SK-N-SH (cell line): Measurements from ENCODE around the gene CX3CR1. TPM values are rescaled to one million over a fixed set of nuclear protein-coding genes. Genes with fewer than 3 reads are reported as not detected.

Source experiments
- CTCF ChIA-PET: fragments of 300-600, 350-600 bp; formaldehyde crosslinking; extraction: SDS; loops from one replicate; lab custom pipeline; 2021; lab: Yijun Ruan, JAX
- POLR2A ChIA-PET: fragments of 350-600 bp; sonication (Branson Sonifier 250); formaldehyde crosslinking; extraction: SDS; loops from one replicate; lab custom pipeline; 2020; ENCODE audit warnings: antibody characterized with exemption, inconsistent platforms; lab: Yijun Ruan, JAX
- DNase-seq: peaks from one replicate; pipeline ENCODE4 v3.0.0; 2012
- H2AFZ ChIP-seq: fragments of 200-600 bp; sonication (generic); 2 replicates; pipeline ENCODE4 v1.8.1; 2016; ENCODE audit warnings: antibody characterized with exemption, mild to moderate bottlenecking, low read depth
- H3F3A ChIP-seq: fragments of 200-600 bp; sonication (generic); replicated peaks from 2 replicates; pipeline ENCODE3; 2016; ENCODE audit warnings: antibody characterized with exemption, mild to moderate bottlenecking; ENCODE audit not compliant: insufficient read depth
- H3K27ac ChIP-seq, 2 experiments: fragments of 200-500 bp in 1 of 2; fragments of 200-600 bp in 1 of 2; sonication (Bioruptor generic) in 1 of 2; sonication (generic), shearing (Covaris generic) in 1 of 2; 2 replicates each; pipeline versions ENCODE4 v1.5.1 to v1.6.1; 2014 to 2016; ENCODE audit warnings: low read depth in 2 of 2, inconsistent platforms in 1 of 2, low read length in 1 of 2, mild to moderate bottlenecking in 1 of 2, mixed read lengths in 1 of 2
- H3K27me3 ChIP-seq: fragments of 200-600 bp; sonication (generic), shearing (Covaris generic); 2 replicates; pipeline ENCODE4 v1.6.1; 2016; ENCODE audit warnings: mixed run types; ENCODE audit not compliant: insufficient read depth
- H3K36me3 ChIP-seq, 2 experiments: fragments of 200-500 bp in 1 of 2; fragments of 200-600 bp in 1 of 2; sonication (Bioruptor generic) in 1 of 2; sonication (generic) in 1 of 2; replicated peaks in 1 of 2; 2 replicates each; pipeline versions ENCODE3 to v1.5.1; 2014 to 2016; ENCODE audit warnings: low read length in 1 of 2, mild to moderate bottlenecking in 1 of 2; ENCODE audit not compliant: insufficient read depth in 2 of 2, control insufficient read depth in 1 of 2
- H3K4me1 ChIP-seq, 2 experiments: fragments of 200-500 bp in 1 of 2; fragments of 200-600 bp in 1 of 2; sonication (Bioruptor generic) in 1 of 2; sonication (generic), shearing (Covaris generic) in 1 of 2; 2 replicates each; pipeline versions ENCODE4 v1.5.1 to v1.6.1; 2014 to 2016; ENCODE audit warnings: low read depth in 1 of 2, low read length in 1 of 2, mixed run types in 1 of 2; ENCODE audit not compliant: insufficient read depth in 2 of 2, control insufficient read depth in 1 of 2
- H3K4me2 ChIP-seq: fragments of 200-600 bp; sonication (generic), shearing (Covaris generic); 2 replicates; pipeline ENCODE4 v1.6.1; 2017; ENCODE audit warnings: mixed run types
- H3K4me3 ChIP-seq, 2 experiments: fragments of 200-500 bp in 1 of 2; fragments of 200-600 bp in 1 of 2; sonication (Bioruptor generic) in 1 of 2; sonication (generic), shearing (Covaris generic) in 1 of 2; 2 replicates each; pipeline versions ENCODE4 v1.5.1 to v1.8.1; 2014 to 2016; ENCODE audit warnings: low read depth in 2 of 2, inconsistent platforms in 1 of 2, low read length in 1 of 2, mild to moderate bottlenecking in 1 of 2, mixed read lengths in 1 of 2, moderate library complexity in 1 of 2
- H3K79me2 ChIP-seq: fragments of 200-600 bp; sonication (generic); 2 replicates; pipeline ENCODE4 v1.8.1; 2017; ENCODE audit warnings: mild to moderate bottlenecking; ENCODE audit not compliant: insufficient read depth
- H3K9ac ChIP-seq: fragments of 200-600 bp; sonication (generic); 2 replicates; pipeline ENCODE4 v1.6.1; 2017; ENCODE audit warnings: mixed run types
- H3K9me2 ChIP-seq: fragments of 200-600 bp; sonication (generic); 2 replicates; pipeline ENCODE4 v1.6.1; 2017; ENCODE audit warnings: mixed run types
- H3K9me3 ChIP-seq: fragments of 200-600 bp; sonication (generic); 2 replicates; pipeline ENCODE4 v1.6.1; 2017; ENCODE audit warnings: mixed run types, mild to moderate bottlenecking, moderate library complexity
- H4K20me1 ChIP-seq: fragments of 200-600 bp; sonication (generic); 2 replicates; pipeline ENCODE4 v1.6.1; 2017; ENCODE audit warnings: mild to moderate bottlenecking, mixed run types; ENCODE audit not compliant: insufficient read depth
- CTCF ChIP-seq: fragments of 200-600 bp; sonication (generic); IDR thresholded peaks from 2 replicates; pipeline ENCODE4 v1.6.1; 2017; ENCODE audit warnings: antibody characterized with exemption, mild to moderate bottlenecking, moderate library complexity
- ELF1 ChIP-seq: IDR thresholded peaks from 2 replicates; pipeline ENCODE4 v1.4.0; 2012
- EP300 ChIP-seq, 2 experiments: IDR thresholded peaks; 2 replicates each; pipeline versions ENCODE4 v1.4.0 to v1.6.1; 2012; ENCODE audit warnings: borderline replicate concordance in 1 of 2, low read depth in 1 of 2, low read length in 1 of 2
- FOSL2 ChIP-seq: IDR thresholded peaks from 2 replicates; pipeline ENCODE4 v1.4.0; 2012; ENCODE audit warnings: low read depth, mild to moderate bottlenecking, moderate library complexity, borderline replicate concordance
- FOXJ3 ChIP-seq: sonication (generic); formaldehyde crosslinking; IDR thresholded peaks from 2 replicates; pipeline ENCODE4 v1.5.1; 2020; ENCODE audit warnings: mild to moderate bottlenecking, missing genetic modification reagents
- FOXM1 ChIP-seq: IDR thresholded peaks from 2 replicates; pipeline ENCODE4 v1.4.0; 2012; ENCODE audit warnings: low read depth, mild to moderate bottlenecking
- GABPA ChIP-seq: IDR thresholded peaks from 2 replicates; pipeline ENCODE4 v1.4.0; 2012; ENCODE audit warnings: low read depth, mild to moderate bottlenecking
- GATA2 ChIP-seq: sonication (generic); formaldehyde crosslinking; IDR thresholded peaks from 2 replicates; pipeline ENCODE4 v1.5.0; 2020; ENCODE audit warnings: mild to moderate bottlenecking, missing genetic modification reagents
- IRF3 ChIP-seq: fragments of 150-350 bp; IDR thresholded peaks from 2 replicates; pipeline ENCODE4 v1.6.1; 2016; ENCODE audit warnings: mild to moderate bottlenecking, low read depth, low read length
- MAX ChIP-seq: IDR thresholded peaks from 2 replicates; pipeline ENCODE4 v1.4.0; 2012; ENCODE audit warnings: low read depth
- MEF2A ChIP-seq: IDR thresholded peaks from 2 replicates; pipeline ENCODE4 v1.4.0; 2012; ENCODE audit warnings: low read depth, borderline replicate concordance
- NRF1 ChIP-seq: IDR thresholded peaks from 2 replicates; pipeline ENCODE4 v1.6.1; 2012; ENCODE audit warnings: low read depth, mild to moderate bottlenecking, low read length
- POLR2AphosphoS5 ChIP-seq: IDR thresholded peaks from 2 replicates; pipeline ENCODE4 v1.6.1; 2012; ENCODE audit warnings: low read depth, low read length
- SMC3 ChIP-seq: IDR thresholded peaks from 2 replicates; pipeline ENCODE4 v1.6.1; 2012; ENCODE audit warnings: low read depth, low read length, improper control_type of control experiment
- TAF1 ChIP-seq: IDR thresholded peaks from 2 replicates; pipeline ENCODE4 v1.6.1; 2012; ENCODE audit warnings: low read depth, mild to moderate bottlenecking, low read length, moderate library complexity, borderline replicate concordance
- TCF12 ChIP-seq: IDR thresholded peaks from 2 replicates; pipeline ENCODE4 v1.4.0; 2012
- WGBS: methylation state at CpG from one replicate; pipeline ENCODE4 v1.1.6; 2017; ENCODE audit warnings: low lambda C conversion rate; 5-methylcytosine and 5-hydroxymethylcytosine counted together
- polyA plus RNA-seq, 3 experiments: library from polyadenylated mRNA; depleted of rRNA; stranded (reverse); fragments of >200 nt; gene quantifications; 2 replicates each; pipeline ENCODE4 v1.2.3, GENCODE V29; 2012

CX3CR1 gene
- polyA plus RNA-seq, 1 of the 3 experiments (the other 2 are of a cell fraction): not detected

- no peak for TF ChIP-seq MAX
- TF ChIP-seq TCF12: no peak
- no peak for TF ChIP-seq IRF3
These were observed 35.6 kb upstream of the CX3CR1 start (continued) for GRCh38 chr3:39315420-39315819.

GRCh38 chr3:39313289-39313688 is 33.5 kb upstream of the CX3CR1 start:
- H4K20me1 ChIP-seq: no peaks in the 10 kb centered on the region
- no peaks in the 10 kb centered on the region for H3K79me2 ChIP-seq
- H3K9ac ChIP-seq: no peak overlapping the region
- no peak overlapping the region for H3K4me2 ChIP-seq
- H2AFZ ChIP-seq: no peak overlapping the region
- no peaks in the 10 kb centered on the region for H3K9me3 ChIP-seq
- ChIA-PET CTCF (interaction anchor here (0.6 kb wide), 1 partner anchor 33 kb away, joined by 3 read pairs; no protein-coding TSS in a partner anchor), POLR2A (no interaction called here)
- H3K27me3 ChIP-seq: no peaks in the 10 kb centered on the region
- no peak overlapping the region for H3K4me3 ChIP-seq
- H3K36me3 ChIP-seq: no peaks in the 10 kb centered on the region
- H3K4me1 ChIP-seq: no peaks in the 10 kb centered on the region
- no peak overlapping the region for H3K27ac ChIP-seq
- no peaks in the 10 kb centered on the region for H3K9me2 ChIP-seq
- DNase-seq: no peak
- no peaks in the 10 kb centered on the region for H3F3A ChIP-seq
- TF ChIP-seq SMC3 (no peak), MEF2A (no peak), GABPA (no peak), TCF12 (no peak), CTCF (no peak), FOXJ3 (CRISPR knock-in tag) (no peak), MAX (no peak), POLR2AphosphoS5 (no peak), FOXM1 (no peak), TAF1 (no peak), EP300 (IDR thresholded peaks at IDR 0.05; ENCODE audit: borderline replicate concordance in 1 of 2, low read depth in 1 of 2, low read length in 1 of 2) (no peak)

- Histone ChIP-seq H4K20me1 (no peaks in the 10 kb centered on the region), H3K4me3 (no peak overlapping the region), H3K27me3 (no peaks in the 10 kb centered on the region), H3F3A (no peaks in the 10 kb centered on the region), H3K4me2 (no peak overlapping the region), H3K9me2 (no peaks in the 10 kb centered on the region), H3K9ac (no peak overlapping the region), H2AFZ (no peak overlapping the region), H3K9me3 (no peaks in the 10 kb centered on the region; the same call in 1 of the 2 replicates), H3K79me2 (no peaks in the 10 kb centered on the region), H3K4me1 (no peaks in the 10 kb centered on the region), H3K36me3 (no peaks in the 10 kb centered on the region), H3K27ac (no peak overlapping the region)
- WGBS: 36% methylated on average over 2 of the region's 2 CpGs
- POLR2A ChIA-PET: no interaction called here
- TF ChIP-seq FOSL2: no peak
- TF ChIP-seq TAF1: no peak
- TF ChIP-seq ELF1: no peak
- no peak for TF ChIP-seq NRF1
- no peak for TF ChIP-seq GATA2 (CRISPR knock-in tag)
- TF ChIP-seq MEF2A: no peak
- CTCF ChIA-PET: interaction anchor here (1.9 kb wide), 1 partner anchor 10 kb away, joined by 12 read pairs; no protein-coding TSS in a partner anchor
- no peak for DNase-seq
These were observed 22.3 kb upstream of the CX3CR1 start for GRCh38 chr3:39302178-39302577.
